ENCODE data around the gene MAB21L1.

The MAB21L1 gene

DNA sequence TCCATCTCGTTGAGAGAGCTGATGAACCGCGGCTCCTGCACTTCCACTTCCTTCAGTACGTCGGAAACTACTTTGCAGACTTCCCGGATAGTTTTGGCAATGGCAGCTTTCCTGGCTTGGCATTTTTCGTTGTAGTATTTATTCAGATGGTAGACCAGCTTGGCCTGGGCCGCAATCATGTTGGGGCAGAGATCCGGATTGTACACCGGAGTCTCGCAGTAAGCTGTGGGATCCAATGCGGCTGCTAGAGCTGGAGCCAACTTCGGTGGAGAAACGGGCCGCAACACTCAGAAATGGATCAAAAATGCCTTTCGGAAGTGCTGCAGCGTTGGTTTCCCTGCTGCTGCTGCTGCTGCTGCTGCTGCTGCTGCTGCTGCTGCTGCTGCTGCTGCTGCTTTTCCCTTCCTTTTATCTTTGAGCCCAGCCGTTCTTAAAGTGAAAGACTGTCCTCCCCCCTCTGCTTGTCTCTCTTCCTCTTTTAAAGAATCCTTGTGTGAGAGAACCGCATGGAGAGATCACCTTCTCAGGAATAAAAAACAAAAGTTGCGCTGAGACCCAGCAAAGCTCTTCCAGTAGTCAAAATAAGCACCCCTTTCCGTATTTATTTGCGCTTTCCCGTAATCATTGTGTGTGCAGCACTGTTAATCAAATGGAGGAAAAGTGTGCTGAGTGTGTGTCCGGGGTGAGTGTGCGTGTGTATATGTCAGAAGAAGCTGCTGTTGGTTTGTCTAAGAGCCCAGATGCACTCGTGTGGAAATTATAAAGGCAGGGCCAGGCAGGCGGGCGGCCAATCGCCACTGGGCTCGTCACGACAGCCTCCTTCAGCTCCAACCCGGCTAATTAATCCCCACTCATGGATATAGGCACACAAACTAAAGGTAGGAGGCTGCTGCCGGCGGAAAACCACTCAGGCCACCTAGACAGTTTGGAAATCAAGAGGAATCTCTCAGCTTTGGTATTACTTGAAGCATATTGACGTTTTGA is at the start of gene MAB21L1:
Gene MAB21L1, minus strand, starts transcription at position 730 of the 984 bp plus-strand sequence. Its CDS starts 551 bp downstream, at position 179.
- DNase-seq: peak; percentile 85

- no peak for DNase-seq
Measured at GRCh38 chr13:35524171-35524570, 47.7 kb upstream of the MAB21L1 start.

DNA sequence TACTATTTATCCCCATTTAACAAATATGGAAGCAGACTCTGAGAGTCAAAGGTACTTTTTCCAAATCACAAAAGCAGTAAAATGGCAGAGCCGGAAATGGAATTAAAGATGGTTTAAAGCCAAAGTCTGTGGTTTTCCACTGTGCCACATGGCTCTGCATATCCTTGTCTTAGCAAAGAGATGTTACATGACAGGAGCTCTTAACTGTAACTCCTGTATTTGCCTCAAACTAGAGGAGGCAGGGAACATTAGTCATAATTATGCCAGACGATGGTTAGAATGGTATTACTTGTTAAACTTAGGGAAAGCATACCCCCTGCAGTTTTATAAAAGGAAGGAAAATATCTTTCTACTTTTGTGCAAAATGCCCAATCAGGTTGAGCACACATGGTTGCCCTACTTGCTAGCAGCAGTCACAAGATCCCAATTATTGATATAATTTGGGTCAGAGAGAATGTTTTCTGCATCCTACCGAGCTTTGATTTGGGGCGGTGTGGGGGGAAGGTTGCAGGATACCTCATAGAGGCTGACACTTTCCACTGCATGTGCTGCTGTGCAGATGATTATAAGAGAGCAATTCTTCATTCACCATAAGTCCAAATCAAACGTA is 42.0 kb upstream of the MAB21L1 start:
- DNase-seq: no peak

- no peak for DNase-seq
Measured at GRCh38 chr13:35514801-35515502, 38.5 kb upstream of the MAB21L1 start.

DNA sequence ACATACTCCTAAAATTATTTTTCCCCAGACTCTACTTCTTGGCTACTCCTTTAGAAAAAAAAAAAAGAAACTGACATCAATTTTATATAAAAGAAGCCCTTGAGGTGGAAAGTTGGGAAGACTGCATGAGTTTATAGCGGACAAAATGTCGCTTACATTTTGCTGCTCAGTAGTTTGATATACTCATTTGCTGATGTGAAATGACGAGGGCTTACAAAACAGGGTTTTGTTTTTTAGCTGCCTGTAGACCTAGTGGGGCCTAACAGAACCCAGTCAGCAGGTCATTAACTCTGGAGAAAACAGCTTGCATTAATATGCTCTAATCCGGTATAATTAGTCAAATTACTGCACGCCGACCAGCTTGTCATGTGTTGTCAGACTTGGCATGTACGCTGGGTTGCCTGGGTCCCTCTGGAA is 37.6 kb upstream of the MAB21L1 start:
- DNase-seq: no peak

- DNase-seq: peak; percentile 75
Measured at GRCh38 chr13:35512271-35512920, 35.9 kb upstream of the MAB21L1 start.

GRCh38 chr13:35502456-35502855 is 26.0 kb upstream of the MAB21L1 start:
- DNase-seq: no peak

GRCh38 chr13:35501661-35502235 is 25.3 kb upstream of the MAB21L1 start:
- DNase-seq: no peak

DNA sequence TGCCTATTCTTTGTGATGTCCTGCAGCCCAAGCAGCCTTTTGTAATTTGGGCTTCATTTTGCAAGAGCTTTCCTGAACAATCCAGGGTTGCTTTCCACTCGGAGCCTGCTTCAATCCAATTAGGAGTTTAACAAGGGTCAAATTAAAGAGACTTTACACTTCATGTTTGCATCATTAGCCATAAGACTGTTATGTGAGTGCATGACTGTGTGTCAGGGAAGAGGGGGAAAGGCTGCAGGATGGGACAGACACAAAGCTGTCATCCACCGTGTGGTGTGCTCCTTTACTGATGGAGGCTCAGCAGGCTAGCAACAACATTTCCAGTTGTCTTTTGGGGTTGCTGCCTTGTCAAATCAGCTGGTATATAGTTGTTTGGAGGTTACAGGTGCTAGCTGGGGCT is 23.7 kb upstream of the MAB21L1 start:
- DNase-seq: no peak

GRCh38 chr13:35499676-35500075 is 23.2 kb upstream of the MAB21L1 start:
- DNase-seq: no peak

DNA sequence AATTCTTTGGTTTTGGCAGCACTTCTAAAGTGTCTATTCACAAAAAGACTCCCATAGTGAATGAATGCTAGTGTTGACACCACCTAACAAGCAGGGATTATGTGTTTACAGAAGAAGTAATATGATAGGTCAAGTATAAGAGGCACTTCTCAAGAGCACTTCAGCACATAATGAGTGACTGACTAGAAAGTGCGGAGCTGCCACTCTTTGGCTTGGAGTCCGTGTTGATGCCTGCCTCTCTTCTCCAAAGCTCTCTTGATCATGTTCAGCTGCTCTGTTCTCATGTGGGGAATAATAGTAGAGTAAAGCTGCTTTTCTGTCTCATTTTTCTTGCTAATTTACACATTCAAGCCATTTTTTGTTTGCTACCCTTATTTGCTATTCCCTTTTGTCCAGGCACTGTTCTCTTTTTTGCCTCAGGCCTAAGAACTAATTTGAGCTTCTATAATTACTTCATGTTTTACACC is 22.7 kb upstream of the MAB21L1 start:
- DNase-seq: no peak

DNA sequence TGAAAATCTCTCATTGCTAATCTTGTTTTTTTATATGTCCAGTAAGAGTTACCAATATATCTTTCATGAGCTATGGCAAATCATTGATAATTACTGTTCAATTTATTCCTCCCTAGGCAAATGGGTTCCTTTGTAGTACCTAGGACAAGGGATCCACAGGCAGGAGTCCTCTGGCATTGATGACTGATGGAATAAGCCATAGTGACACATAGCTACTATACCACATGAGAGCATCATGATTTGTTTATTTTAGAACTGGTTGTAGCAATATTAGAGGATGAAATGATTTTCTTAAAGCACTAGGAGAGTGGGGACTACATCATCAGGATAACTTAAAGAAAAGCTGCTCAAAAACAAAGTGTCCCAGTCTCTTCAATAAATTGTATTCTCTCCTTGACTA is 21.7 kb upstream of the MAB21L1 start:
- DNase-seq: no peak

DNA sequence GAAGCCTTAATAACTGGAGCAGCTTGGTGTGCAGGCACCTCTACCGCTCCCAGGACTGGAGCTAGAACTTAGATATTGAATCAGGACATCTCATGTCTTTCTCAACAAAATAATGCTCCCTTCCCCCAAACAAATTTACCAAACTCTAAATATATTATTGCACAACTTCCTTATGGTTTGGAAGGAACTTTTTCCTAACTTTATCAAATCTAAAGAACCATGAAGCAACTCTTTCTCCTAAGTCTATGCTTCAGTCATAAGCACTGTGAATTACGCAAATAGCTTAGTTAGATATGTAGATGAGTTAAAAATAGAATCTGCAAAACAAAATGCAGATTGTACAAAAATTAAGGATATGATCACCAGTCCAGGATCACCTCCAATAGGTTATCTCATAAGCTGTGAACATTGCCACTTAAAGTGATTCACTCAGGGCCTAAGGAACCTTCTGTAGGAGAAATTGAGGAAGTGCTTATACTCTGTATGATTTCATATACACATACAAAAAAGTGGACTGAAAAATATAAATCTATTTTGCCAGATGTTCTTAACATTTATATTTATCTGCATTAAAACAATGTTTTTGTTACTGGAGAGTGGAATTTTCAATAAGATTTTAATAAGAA is 20.4 kb upstream of the MAB21L1 start:
- no peak for DNase-seq

DNA sequence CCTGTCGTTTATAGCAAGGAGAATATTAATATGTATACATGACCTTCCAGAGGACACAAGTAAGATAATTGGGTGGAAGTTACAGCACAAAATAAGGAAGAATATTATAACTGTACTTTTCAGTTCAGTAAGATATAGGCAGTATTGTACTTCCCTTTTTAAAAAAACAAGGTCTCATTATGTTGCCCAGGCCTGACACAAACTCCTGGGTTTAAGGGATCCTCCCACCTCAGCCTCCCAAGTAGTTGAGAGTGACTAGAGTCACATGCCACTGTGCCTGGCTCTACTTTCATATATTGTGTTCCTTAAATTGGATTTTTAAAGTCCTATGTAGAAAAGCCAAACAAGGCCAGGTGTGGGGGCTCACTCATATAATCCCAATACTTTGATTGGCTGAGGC is 19.5 kb upstream of the MAB21L1 start:
- DNase-seq: no peak

- no peak for DNase-seq
Measured at GRCh38 chr13:35489050-35489449, 12.6 kb upstream of the MAB21L1 start.

DNA sequence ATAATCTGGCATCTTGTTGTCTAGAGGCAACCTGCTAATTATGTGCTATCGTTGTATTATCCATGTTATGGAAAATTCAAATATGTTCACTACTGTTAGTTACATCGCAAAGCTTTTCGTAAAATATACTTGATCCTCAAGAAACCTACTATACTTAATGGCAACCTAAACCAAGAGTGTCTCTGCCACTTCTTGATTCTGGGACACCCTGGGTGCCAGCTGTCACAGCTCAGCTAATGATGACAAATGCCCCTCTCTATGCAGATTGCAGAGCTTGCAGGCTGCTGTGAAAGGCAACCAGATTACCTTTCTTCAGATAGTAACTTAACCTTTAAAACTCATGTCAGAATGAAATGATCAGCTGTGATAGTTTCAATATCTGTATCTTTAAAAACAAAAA is 8.9 kb upstream of the MAB21L1 start:
- no peak for DNase-seq

GRCh38 chr13:35484384-35484783 is 7.9 kb upstream of the MAB21L1 start:
- DNase-seq: no peak

DNA sequence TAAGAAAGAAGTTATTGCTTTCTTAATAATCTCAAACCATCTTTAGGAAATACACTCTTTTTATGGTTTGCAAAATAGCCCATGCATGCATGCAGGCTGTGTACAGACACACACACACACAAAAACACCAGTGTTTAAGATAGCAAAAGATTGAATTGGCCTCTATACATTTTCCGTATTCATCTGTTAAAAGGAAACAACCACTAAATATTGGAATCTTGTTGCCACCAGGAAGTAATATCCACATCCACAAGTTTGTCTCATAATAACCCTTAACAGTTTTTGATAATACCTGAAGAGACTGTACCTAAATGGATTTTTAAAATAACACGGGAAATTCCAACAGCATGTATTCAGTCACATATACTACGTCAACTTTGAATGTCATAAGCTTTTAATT is 7.3 kb upstream of the MAB21L1 start:
- DNase-seq: no peak

DNA sequence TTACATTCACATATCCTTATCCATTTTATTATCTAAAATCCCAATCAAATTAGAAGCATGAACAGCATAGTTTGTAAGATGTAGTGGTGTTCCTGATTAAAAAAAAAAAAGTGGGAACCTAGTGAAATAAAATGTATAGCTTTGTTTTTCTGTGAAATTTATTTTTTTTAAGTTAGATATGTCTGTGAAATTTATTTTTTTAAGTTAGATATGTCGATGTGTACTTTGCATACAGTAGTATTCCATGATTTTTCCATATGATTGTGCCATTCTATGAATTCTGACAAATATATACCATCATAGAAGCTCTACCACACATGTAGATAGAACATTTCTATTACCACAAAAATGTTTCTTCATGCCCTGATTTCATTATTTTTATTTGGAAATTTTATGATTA is 6.0 kb upstream of the MAB21L1 start:
- DNase-seq: no peak

DNA sequence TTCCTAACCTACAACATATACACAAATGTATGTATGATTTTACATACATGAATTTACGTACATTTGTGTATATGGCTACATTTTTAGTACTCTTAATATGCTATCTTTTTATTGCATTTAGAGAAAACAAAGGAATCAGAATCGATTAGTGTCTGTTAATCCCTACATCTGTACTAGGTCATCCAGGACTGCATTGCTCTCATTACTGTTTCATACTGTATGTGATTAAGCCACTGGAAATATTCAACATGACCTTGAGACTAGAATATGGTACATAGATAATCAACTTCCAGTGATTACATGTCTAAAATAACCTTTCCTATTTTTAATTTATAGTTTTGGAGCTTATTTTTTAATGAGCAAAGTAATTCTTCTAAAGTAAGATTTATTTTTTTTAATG is 5.3 kb upstream of the MAB21L1 start:
- no peak for DNase-seq

GRCh38 chr13:35480346-35480745 is 3.9 kb upstream of the MAB21L1 start:
- DNase-seq: no peak

- no peak for DNase-seq
Measured at GRCh38 chr13:35479706-35480105, 3.2 kb upstream of the MAB21L1 start.
